C4-2B (cell line): Measurements from ENCODE around the gene RPL13A.
"Not testable (repeated sequence)": the region's sequence is repeated elsewhere in the genome, so short reads cannot be mapped to it uniquely, and the experiment has no call there.

Experiments used
- H3K27ac ChIP-seq: fragments of 450-650 bp; 2 replicates; pipeline ENCODE4 v1.5.1; 2017
- CTCF ChIP-seq: fragments of 450-650 bp; conservative IDR thresholded peaks from 2 replicates; pipeline ENCODE4 v1.5.1; 2017; ENCODE audit warnings: mild to moderate bottlenecking
- ZFX ChIP-seq: fragments of 450-650 bp; IDR thresholded peaks from 2 replicates; pipeline ENCODE4 v1.6.1; 2017

Gene RPL13A

GRCh38 chr19:49442354-49442753, 45.1 kb upstream of the RPL13A start:
- TF ChIP-seq CTCF (no peak), ZFX (no peak)
- H3K27ac ChIP-seq, result no peak overlapping the region

GRCh38 chr19:49442771-49443365, 44.5 kb upstream of the RPL13A start:
- no peak for TF ChIP-seq CTCF
- no peak for TF ChIP-seq ZFX
- peak overlapping the region; percentile 61 for H3K27ac ChIP-seq

- peak overlapping the region; percentile 61 for H3K27ac ChIP-seq
- no peak for TF ChIP-seq ZFX
- TF ChIP-seq CTCF, result peak; percentile 99
These were observed 43.9 kb upstream of the RPL13A start for GRCh38 chr19:49443366-49444099.

- not testable (repeated sequence) for H3K27ac ChIP-seq
These were observed 43.2 kb upstream of the RPL13A start for GRCh38 chr19:49444100-49444700.

- TF ChIP-seq ZFX (no peak), CTCF (no peak)
- no peak overlapping the region for H3K27ac ChIP-seq
These were observed 41.4 kb upstream of the RPL13A start for GRCh38 chr19:49445997-49446396.

GRCh38 chr19:49447485-49448431, 39.6 kb upstream of the RPL13A start:
- no peak overlapping the region for H3K27ac ChIP-seq
- no peak for TF ChIP-seq CTCF

- H3K27ac ChIP-seq, result no peak overlapping the region
- TF ChIP-seq CTCF (no peak), ZFX (no peak)
These were observed 39.0 kb upstream of the RPL13A start for GRCh38 chr19:49448432-49448786.
